ENCODE results near the gene FNIP2.

Gene FNIP2

GRCh38 chr4:158814636-158815330 lies 46.0 kb downstream of the FNIP2 start:
- no peak for TF ChIP-seq CTCF (IDR thresholded peaks at IDR 0.05)
- Histone ChIP-seq H3K79me2 (peaks cover 9% of the 10 kb centered on the region), H3K9me3 (ENCODE audit: control insufficient read depth, low read length) (no peaks in the 10 kb centered on the region), H3K36me3 (ENCODE audit: control insufficient read depth, insufficient read depth, low read length) (no peaks in the 10 kb centered on the region), H3K4me2 (ENCODE audit: low read length) (no peak overlapping the region), H3K9ac (no peak overlapping the region), H3K4me3 (ENCODE audit: low read depth, low read length) (no peak overlapping the region), H3K27me3 (ENCODE audit: control insufficient read depth, insufficient read depth, low read length) (no peaks in the 10 kb centered on the region), H3K27ac (no peak overlapping the region), H3K4me1 (peaks cover 23% of the 10 kb centered on the region), H2AFZ (no peak overlapping the region)

- Histone ChIP-seq H3K9ac (no peak overlapping the region), H3K27me3 (ENCODE audit: control insufficient read depth, insufficient read depth, low read length) (no peaks in the 10 kb centered on the region)
- TF ChIP-seq CTCF (IDR thresholded peaks at IDR 0.05) = no peak
Observed at GRCh38 chr4:158816955-158817354, 48.1 kb downstream of the FNIP2 start.

GRCh38 chr4:158817562-158818296 lies 48.9 kb downstream of the FNIP2 start:
- Histone ChIP-seq H3K4me3 (ENCODE audit: low read depth, low read length) (no peak overlapping the region), H3K79me2 (peaks cover 9% of the 10 kb centered on the region), H3K4me1 (peaks cover 14% of the 10 kb centered on the region), H3K36me3 (ENCODE audit: control insufficient read depth, insufficient read depth, low read length) (no peaks in the 10 kb centered on the region), H3K4me2 (ENCODE audit: low read length) (no peak overlapping the region), H2AFZ (no peak overlapping the region), H3K9me3 (ENCODE audit: control insufficient read depth, low read length) (no peaks in the 10 kb centered on the region), H3K27ac (no peak overlapping the region), H3K27me3 (ENCODE audit: control insufficient read depth, insufficient read depth, low read length) (no peaks in the 10 kb centered on the region), H3K9ac (no peak overlapping the region)
- no peak for TF ChIP-seq CTCF (IDR thresholded peaks at IDR 0.05)

More at GRCh38 chr4:158816955-158817354, 48.1 kb downstream of the FNIP2 start:
- no peak overlapping the region for H2AFZ ChIP-seq
- no peaks in the 10 kb centered on the region for H3K9me3 ChIP-seq (ENCODE audit: control insufficient read depth, low read length)
- no peaks in the 10 kb centered on the region for H3K36me3 ChIP-seq (ENCODE audit: control insufficient read depth, insufficient read depth, low read length)
- no peak overlapping the region for H3K4me2 ChIP-seq (ENCODE audit: low read length)
- H3K4me1 ChIP-seq = peaks cover 14% of the 10 kb centered on the region
- H3K27ac ChIP-seq = no peak overlapping the region
- H3K4me3 ChIP-seq (ENCODE audit: low read depth, low read length) = no peak overlapping the region
- H3K79me2 ChIP-seq = peaks cover 9% of the 10 kb centered on the region

- no peak for TF ChIP-seq CTCF (IDR thresholded peaks at IDR 0.05)
Observed at GRCh38 chr4:158818560-158819140, 49.8 kb downstream of the FNIP2 start.

More at GRCh38 chr4:158818560-158819140, 49.8 kb downstream of the FNIP2 start:
- Histone ChIP-seq H3K9ac (no peak overlapping the region), H3K9me3 (ENCODE audit: control insufficient read depth, low read length) (no peaks in the 10 kb centered on the region), H2AFZ (no peak overlapping the region), H3K4me2 (ENCODE audit: low read length) (no peak overlapping the region), H3K79me2 (peaks cover 7% of the 10 kb centered on the region), H3K27me3 (ENCODE audit: control insufficient read depth, insufficient read depth, low read length) (no peaks in the 10 kb centered on the region), H3K4me1 (peaks cover 17% of the 10 kb centered on the region), H3K36me3 (ENCODE audit: control insufficient read depth, insufficient read depth, low read length) (no peaks in the 10 kb centered on the region), H3K27ac (no peak overlapping the region), H3K4me3 (ENCODE audit: low read depth, low read length) (no peak overlapping the region)

All from parathyroid adenoma (tissue), 2 donors.